Skeletal muscle satellite cell (primary cell): ENCODE data around the gene ZNF318.

Experiments used
- H3K27me3 ChIP-seq: 2 replicates; pipeline ENCODE4 v1.7.0; 2013; ENCODE audit warnings: low read length; ENCODE audit not compliant: control insufficient read depth, insufficient read depth
- H3K36me3 ChIP-seq: 2 replicates; pipeline ENCODE4 v1.7.0; 2013; ENCODE audit warnings: mild to moderate bottlenecking, control low read depth, low read length; ENCODE audit not compliant: insufficient read depth
- H3K4me1 ChIP-seq: 2 replicates; pipeline ENCODE4 v1.7.0; 2013; ENCODE audit warnings: low read length; ENCODE audit not compliant: control insufficient read depth, insufficient read depth
- H3K4me2 ChIP-seq: 2 replicates; pipeline ENCODE4 v1.7.0; 2013; ENCODE audit warnings: mild to moderate bottlenecking, low read length
- H3K4me3 ChIP-seq: 2 replicates; pipeline ENCODE4 v1.7.0; 2013; ENCODE audit warnings: low read length
- H3K9ac ChIP-seq: 2 replicates; pipeline ENCODE4 v1.7.0; 2013; ENCODE audit warnings: mild to moderate bottlenecking, low read depth, low read length, moderate library complexity
- H3K9me3 ChIP-seq: replicated peaks from 2 replicates; pipeline ENCODE4 v1.7.0; 2013; ENCODE audit warnings: mild to moderate bottlenecking, control low read depth, low read length

ZNF318 gene

DNA sequence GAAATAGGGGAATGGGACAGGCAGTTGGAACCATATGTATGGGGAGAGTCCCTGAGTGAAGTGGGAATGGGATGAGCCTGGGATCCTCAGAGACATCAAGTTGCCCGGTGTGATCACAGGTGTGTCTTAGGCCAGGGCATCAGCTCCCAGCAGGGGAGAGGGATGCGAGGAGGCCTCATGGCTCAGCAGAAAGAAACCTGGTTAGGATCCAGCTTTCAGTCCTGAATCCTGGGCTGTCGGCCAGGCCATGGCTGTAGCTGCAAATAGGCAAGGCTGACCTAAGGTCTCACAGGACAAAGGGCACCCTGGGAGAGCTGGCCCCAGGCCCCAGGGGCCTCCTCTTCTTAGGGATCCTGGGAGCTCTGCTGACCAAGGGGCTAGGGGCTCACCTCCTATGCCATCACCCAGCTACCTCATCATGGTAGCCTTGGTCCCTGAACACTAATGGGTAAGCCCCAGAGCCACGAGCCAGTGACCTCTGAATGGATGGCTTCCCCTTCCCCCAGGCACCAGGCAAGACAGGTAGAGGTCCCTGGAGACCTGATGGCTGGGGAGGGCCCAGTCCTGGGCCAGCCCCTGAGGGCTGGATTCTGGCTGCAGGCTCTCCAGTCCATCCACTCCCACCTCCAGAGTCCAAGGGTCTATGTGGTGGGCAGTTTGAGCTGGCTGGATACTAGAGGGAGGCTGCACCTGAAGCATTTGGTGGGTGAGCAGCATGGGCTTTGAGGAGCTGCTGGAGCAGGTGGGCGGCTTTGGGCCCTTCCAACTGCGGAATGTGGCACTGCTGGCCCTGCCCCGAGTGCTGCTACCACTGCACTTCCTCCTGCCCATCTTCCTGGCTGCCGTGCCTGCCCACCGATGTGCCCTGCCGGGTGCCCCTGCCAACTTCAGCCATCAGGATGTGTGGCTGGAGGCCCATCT lies 71.5 kb downstream of the ZNF318 start, which contains the start of gene SLC22A7:
Gene SLC22A7, plus strand, starts transcription at position 617 of the 921 bp plus-strand sequence. Its CDS starts 99 bp downstream, at position 716.
- H3K4me3 ChIP-seq: no peak within 1 kb of the TSS

DNA sequence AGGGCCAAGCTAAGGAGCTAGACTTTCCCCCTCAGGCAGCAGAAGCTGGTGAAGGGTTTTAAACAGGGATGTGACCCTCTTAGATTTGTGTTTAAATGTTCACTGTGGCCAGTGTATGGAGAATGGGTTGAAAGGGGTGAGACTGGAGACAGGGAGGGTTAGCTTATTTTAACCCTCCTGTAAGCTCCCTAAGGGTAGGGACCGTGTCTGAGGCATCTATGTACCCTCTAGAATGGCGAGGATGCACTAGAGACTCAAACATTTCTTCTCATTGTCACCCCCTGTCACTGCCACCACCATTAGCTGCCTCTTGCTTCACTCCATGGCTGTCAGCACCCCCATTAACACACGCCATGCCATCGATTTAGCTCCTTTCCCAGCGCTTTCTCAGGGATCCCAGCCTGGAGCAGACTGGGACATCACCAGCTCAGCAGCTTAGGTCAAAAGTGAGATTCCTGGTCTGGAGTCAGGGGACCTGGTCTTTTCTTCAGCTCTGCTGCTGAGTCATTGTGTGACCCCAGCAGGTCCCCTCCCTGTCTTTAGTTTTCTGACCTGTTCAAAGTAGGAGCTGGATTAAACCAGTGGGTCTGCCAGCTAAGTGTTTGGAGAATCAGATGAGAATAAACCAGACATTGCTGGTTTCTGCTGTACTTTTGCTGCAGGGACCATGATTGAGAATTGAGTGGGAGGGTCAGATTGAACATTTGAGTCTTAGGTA lies 72.5 kb downstream of the ZNF318 start:
- Histone ChIP-seq H3K4me3 (no peak overlapping the region), H3K4me2 (no peak overlapping the region), H3K27me3 (peaks cover 68% of the 10 kb centered on the region), H3K9ac (no peak overlapping the region), H3K36me3 (no peaks in the 10 kb centered on the region), H3K9me3 (no peaks in the 10 kb centered on the region), H3K4me1 (no peaks in the 10 kb centered on the region)

More for the DNA sequence above, 71.5 kb downstream of the ZNF318 start, which contains the start of gene SLC22A7:
- no peak within 1 kb of the TSS for H3K9ac ChIP-seq
- H3K4me1 ChIP-seq: no peaks in the 10 kb centered on the region
- H3K4me2 ChIP-seq: no peak within 1 kb of the TSS
- H3K9me3 ChIP-seq: no peaks in the 10 kb centered on the region
- no peaks in the 10 kb centered on the region for H3K36me3 ChIP-seq
- peaks cover 73% of the 10 kb centered on the region for H3K27me3 ChIP-seq

DNA sequence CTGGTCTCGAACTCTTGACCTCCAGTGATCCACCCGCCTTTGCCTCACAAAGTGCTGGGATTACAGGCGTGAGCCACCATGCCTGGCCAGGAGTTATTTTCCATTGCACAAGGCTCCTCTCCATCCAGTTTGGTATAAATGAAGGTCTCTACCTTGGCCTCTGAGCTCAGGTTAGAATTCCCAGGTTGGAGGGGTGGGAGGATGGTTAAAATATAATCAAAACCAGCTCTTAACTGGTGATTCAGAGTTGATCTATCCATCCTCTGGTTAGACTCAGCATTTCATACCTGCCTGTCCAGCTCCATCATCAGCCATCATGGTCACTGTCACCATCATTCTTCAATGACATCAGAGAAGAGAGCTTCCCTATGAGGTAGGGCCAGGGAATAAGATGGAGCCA lies 74.0 kb downstream of the ZNF318 start:
- H3K4me3 ChIP-seq: no peak overlapping the region
- no peaks in the 10 kb centered on the region for H3K4me1 ChIP-seq
- no peaks in the 10 kb centered on the region for H3K36me3 ChIP-seq
- no peak overlapping the region for H3K9ac ChIP-seq
- H3K27me3 ChIP-seq: peaks cover 59% of the 10 kb centered on the region
- no peak overlapping the region for H3K4me2 ChIP-seq
- H3K9me3 ChIP-seq: no peaks in the 10 kb centered on the region

DNA sequence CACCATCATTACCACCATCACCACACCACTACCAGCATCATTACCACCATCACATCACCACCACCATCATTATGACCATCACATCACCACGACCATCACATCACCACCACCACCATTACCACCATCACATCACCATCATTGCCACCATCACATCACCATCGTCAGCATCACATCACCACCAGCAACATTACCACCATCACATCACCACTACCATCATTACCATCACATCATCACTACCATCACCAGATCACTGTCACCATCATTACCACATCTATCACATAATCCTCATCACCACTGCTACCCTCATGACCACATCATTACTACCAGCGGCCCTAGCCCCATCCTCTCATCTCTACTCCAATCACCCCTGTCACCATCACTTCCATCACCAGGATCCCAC lies 74.9 kb downstream of the ZNF318 start:
- no peaks in the 10 kb centered on the region for H3K4me1 ChIP-seq
- H3K9ac ChIP-seq: no peak overlapping the region
- peaks cover 49% of the 10 kb centered on the region for H3K27me3 ChIP-seq
- H3K9me3 ChIP-seq: no peaks in the 10 kb centered on the region
- no peak overlapping the region for H3K4me2 ChIP-seq
- no peaks in the 10 kb centered on the region for H3K36me3 ChIP-seq
- H3K4me3 ChIP-seq: no peak overlapping the region

DNA sequence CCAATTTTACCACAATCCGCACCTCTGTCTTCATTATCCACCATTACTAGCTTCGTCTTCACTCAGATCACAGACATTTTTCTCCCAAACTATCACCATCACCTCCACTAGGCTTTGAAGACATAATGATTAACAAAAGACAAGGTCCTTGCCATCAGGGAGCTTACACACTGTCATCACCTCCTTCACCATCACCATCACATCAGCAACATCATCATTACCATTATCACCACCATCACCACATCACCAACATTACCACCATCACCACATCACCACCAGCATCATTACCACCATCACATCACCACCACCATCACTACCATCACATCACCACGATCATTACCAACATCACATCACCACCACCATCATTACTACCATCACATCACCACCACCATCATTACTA lies 75.7 kb downstream of the ZNF318 start:
- H3K4me1 ChIP-seq: no peaks in the 10 kb centered on the region
- H3K36me3 ChIP-seq: no peaks in the 10 kb centered on the region
- no peak overlapping the region for H3K4me2 ChIP-seq
- no peaks in the 10 kb centered on the region for H3K9me3 ChIP-seq
- no peak overlapping the region for H3K9ac ChIP-seq
- H3K27me3 ChIP-seq: peaks cover 47% of the 10 kb centered on the region
- H3K4me3 ChIP-seq: no peak overlapping the region

DNA sequence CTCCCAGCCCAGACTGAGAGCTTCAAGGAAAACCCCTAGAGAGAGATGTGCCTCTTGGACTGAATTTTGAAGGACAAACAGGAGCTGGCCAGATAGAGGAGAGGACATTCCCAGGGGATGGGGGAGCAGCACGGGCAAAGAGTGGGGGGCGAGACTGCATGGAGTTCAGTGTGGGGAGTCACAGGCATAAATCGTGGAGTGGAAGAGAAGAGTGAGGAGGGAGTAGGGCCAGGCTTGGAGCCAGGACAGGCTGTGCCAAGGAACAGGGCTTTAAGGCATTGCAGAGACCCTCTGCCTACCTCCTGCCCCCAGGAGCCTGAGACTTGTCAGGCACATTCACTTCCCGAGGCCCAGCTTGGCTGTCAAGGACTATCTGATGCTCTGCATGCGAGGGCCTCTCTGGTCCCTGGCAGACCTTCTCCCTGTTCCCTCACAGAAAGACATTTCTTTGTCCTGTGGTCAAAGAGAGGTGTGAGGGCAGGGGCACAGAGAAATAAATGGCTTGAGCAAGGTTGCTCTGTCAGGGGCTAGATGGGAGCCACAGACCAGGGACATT lies 76.6 kb downstream of the ZNF318 start:
- Histone ChIP-seq H3K9me3 (no peaks in the 10 kb centered on the region), H3K9ac (no peak overlapping the region), H3K27me3 (peaks cover 42% of the 10 kb centered on the region), H3K4me3 (no peak overlapping the region), H3K4me2 (no peak overlapping the region), H3K4me1 (no peaks in the 10 kb centered on the region), H3K36me3 (no peaks in the 10 kb centered on the region)

DNA sequence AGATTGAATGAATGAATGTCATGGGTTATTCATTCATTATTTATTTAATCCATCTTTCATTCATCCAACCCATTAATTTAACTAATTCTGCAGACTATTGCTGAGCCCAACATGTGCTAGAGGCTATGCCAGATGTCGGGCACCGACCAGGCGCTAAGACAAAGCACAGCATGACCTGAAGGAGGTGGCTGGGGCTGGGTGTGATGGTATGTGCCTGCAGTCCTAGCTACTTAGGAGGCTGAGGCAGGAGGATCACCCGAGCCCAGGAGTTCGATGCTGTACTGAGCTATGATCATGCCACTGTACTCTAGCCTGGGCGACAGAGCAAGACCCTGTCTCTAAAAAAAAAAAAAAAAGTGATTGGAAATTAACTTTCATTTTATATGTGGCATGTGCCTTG lies 77.1 kb downstream of the ZNF318 start:
- no peaks in the 10 kb centered on the region for H3K9me3 ChIP-seq
- H3K36me3 ChIP-seq: no peaks in the 10 kb centered on the region
- peaks cover 44% of the 10 kb centered on the region for H3K27me3 ChIP-seq
- no peak overlapping the region for H3K4me2 ChIP-seq
- H3K9ac ChIP-seq: no peak overlapping the region
- H3K4me1 ChIP-seq: no peaks in the 10 kb centered on the region
- no peak overlapping the region for H3K4me3 ChIP-seq

DNA sequence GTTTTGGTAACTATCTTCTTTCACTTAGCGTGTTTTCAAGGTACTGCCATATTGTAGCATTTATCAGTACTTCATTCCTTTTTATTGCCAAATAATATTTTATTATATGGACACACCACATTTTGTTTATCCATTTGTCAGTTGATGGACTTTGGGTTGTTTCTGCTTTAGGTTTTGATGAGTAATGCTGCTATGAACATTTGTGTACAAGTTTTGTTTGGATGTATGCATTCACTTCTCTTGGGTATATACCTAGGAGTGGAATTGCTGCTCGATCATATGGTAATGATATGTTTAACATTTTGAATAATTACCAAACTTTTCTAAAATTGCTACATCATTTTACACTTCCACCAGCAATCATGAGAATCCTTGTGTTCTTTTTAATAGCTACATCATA lies 77.7 kb downstream of the ZNF318 start:
- no peak overlapping the region for H3K4me2 ChIP-seq
- no peaks in the 10 kb centered on the region for H3K4me1 ChIP-seq
- no peaks in the 10 kb centered on the region for H3K9me3 ChIP-seq
- no peak overlapping the region for H3K4me3 ChIP-seq
- no peaks in the 10 kb centered on the region for H3K36me3 ChIP-seq
- no peak overlapping the region for H3K9ac ChIP-seq
- H3K27me3 ChIP-seq: peaks cover 42% of the 10 kb centered on the region

DNA sequence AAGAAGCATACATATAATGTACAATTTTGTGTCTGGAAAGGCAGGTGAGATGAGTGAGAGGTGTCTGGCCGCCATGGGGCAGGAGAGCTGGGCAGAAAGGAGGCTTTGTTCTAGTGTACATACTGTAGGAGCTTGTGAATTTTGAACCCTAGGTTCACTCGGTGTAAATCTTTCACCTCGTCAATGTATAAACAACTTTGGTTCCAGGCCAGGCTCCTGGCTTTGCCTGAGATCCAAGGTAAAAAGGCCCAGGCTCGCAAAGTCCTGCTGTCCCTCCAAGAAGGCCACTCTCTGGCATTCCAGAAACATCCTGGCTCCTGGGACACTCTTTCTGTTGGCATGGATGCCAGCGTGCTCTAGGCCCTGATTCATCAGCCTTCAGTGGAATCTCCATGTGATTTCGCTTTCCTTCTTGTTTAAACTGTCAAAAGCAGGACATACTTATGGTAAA lies 78.5 kb downstream of the ZNF318 start:
- H3K4me2 ChIP-seq: no peak overlapping the region
- no peaks in the 10 kb centered on the region for H3K36me3 ChIP-seq
- H3K4me1 ChIP-seq: no peaks in the 10 kb centered on the region
- no peak overlapping the region for H3K4me3 ChIP-seq
- no peak overlapping the region for H3K9ac ChIP-seq
- H3K27me3 ChIP-seq: peaks cover 47% of the 10 kb centered on the region
- no peaks in the 10 kb centered on the region for H3K9me3 ChIP-seq

DNA sequence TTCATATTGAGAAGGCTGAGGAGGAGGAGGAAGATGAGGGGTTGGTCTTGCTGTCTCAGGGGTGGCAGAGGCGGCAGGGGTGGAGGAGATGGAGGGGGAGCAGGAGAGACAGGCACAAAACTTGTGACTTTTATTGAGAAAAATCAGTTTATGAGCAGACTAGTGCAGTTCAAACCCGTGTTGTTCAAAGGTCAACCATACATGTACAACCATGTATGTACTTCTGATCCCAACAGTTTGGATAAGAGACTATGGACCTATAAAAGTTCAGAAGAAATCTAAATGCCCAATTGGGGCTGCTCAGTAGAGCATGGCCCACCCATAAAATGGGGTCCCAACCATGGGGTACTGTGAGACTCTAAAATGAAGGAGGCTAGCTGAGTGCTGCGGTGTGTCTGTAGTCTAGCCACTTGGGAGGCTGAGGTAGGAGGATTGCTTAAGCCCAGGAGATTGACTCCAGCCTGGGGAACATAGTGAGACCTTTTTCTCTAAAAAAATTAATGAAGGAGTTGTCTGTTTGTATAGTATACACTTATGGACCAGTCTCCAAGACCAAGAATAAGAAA lies 79.0 kb downstream of the ZNF318 start:
- no peak overlapping the region for H3K4me2 ChIP-seq

More for the DNA sequence above, 79.0 kb downstream of the ZNF318 start:
- H3K4me3 ChIP-seq: no peak overlapping the region
- no peaks in the 10 kb centered on the region for H3K9me3 ChIP-seq
- no peaks in the 10 kb centered on the region for H3K36me3 ChIP-seq
- no peak overlapping the region for H3K9ac ChIP-seq
- H3K27me3 ChIP-seq: peaks cover 52% of the 10 kb centered on the region
- no peaks in the 10 kb centered on the region for H3K4me1 ChIP-seq
